ENCODE measurements around the gene MEGF6. TPM values are rescaled to one million over a fixed set of nuclear protein-coding genes. Genes with fewer than 3 reads are reported as not detected.

MEGF6 gene
- total and polyA plus RNA-seq, 2 donors (not counting 3 experiments of a cell fraction or from before 2014, with no cell fraction given), result 22.5 to 63.7 TPM

- Histone ChIP-seq H3K79me2 (ENCODE audit: control insufficient read depth, insufficient read depth, low read length) (no peaks in the 10 kb centered on the region), H3K4me1 (ENCODE audit: control insufficient read depth, extremely low read depth, insufficient read depth, low read length) (no peaks in the 10 kb centered on the region), H3K27me3 (ENCODE audit: control insufficient read depth in 2 of 2, insufficient read depth in 2 of 2, low read length in 2 of 2) (peaks cover 0 to 3% of the 10 kb centered on the region in 2 experiments), H3K9me3 (replicated peaks; ENCODE audit: control insufficient read depth, insufficient read depth, low read length) (no peaks in the 10 kb centered on the region), H3K27ac (ENCODE audit: insufficient read depth, low read depth, low read length) (no peak overlapping the region), H3K4me3 (replicated peaks in 1 of 3; ENCODE audit: insufficient read depth in 1 of 3, low read depth in 1 of 3, low read length in 3 of 3) (no peak overlapping the region), H3K36me3 (ENCODE audit: control insufficient read depth in 2 of 2, extremely low read depth in 1 of 2, insufficient read depth in 2 of 2, low read length in 2 of 2) (no peaks in the 10 kb centered on the region), H2AFZ (ENCODE audit: low read depth, low read length) (no peak overlapping the region), H3K9me1 (replicated peaks; ENCODE audit: control insufficient read depth, extremely low read depth, insufficient read depth, low read length) (no peaks in the 10 kb centered on the region), H4K20me1 (replicated peaks; ENCODE audit: control insufficient read depth, extremely low read depth, insufficient read depth, low read length) (no peaks in the 10 kb centered on the region), H3K4me2 (ENCODE audit: insufficient read depth, low read length) (no peak overlapping the region), H3K9ac (replicated peaks; ENCODE audit: extremely low read depth, insufficient read depth, low read length) (no peak overlapping the region)
- intact Hi-C loops (cut with micrococcal nuclease), result loop anchor here (1.0 to 5.0 kb wide), 2 partner anchors 271 to 352 kb away; no protein-coding TSS in a partner anchor
- ChIA-PET POLR2A (no interaction called here), CTCF (interaction anchor here (1.0 to 1.1 kb wide), 2 partner anchors 21 to 274 kb away, joined by 3 to 4 read pairs; no protein-coding TSS in a partner anchor)
- TF ChIP-seq GATA2 (IDR thresholded peaks at IDR 0.05; ENCODE audit: insufficient read depth, insufficient read length, low read depth, low read length) (no peak), FOS (IDR thresholded peaks at IDR 0.05; ENCODE audit: borderline replicate concordance, insufficient read depth, low read length) (no peak), EZH2 (IDR thresholded peaks at IDR 0.05; ENCODE audit: borderline replicate concordance, low read depth, low read length, severe bottlenecking) (no peak), POLR2AphosphoS5 (IDR thresholded peaks at IDR 0.05; ENCODE audit: insufficient read depth, low read depth, low read length) (no peak), CTCF (IDR thresholded peaks at IDR 0.05; ENCODE audit: extremely low read depth in 1 of 2, insufficient read depth in 1 of 2, low read depth in 1 of 2, low read length in 2 of 2) (no peak), POLR2A (IDR thresholded peaks at IDR 0.05; ENCODE audit: low read depth, low read length) (no peak), MAX (IDR thresholded peaks at IDR 0.05; ENCODE audit: insufficient read depth, insufficient read length) (no peak), JUN (IDR thresholded peaks at IDR 0.05; ENCODE audit: borderline replicate concordance, insufficient read depth, insufficient read length, low read depth) (no peak), MYC (IDR thresholded peaks at IDR 0.05; ENCODE audit: low read depth, low read length) (no peak)
- FAIRE-seq, result no peak
- BruUV-seq (replicated peaks), result no TSS peak
- dilution Hi-C loops (cut with MboI; ENCODE audit: extremely low pct_ligation_motif_present, low sequenced_read_pairs), result no loop called here
- no peak for DNase-seq (ENCODE audit: low read depth, low spot score)
Measured at GRCh38 chr1:3450202-3450863, 161.0 kb downstream of the MEGF6 start.

All from endothelial cell of umbilical vein (primary cell).